ENCODE results near the gene ZBTB42.
A peak's percentile ranks its signal among the peaks of the same experiment; 100 is the strongest.

The ZBTB42 gene

DNA sequence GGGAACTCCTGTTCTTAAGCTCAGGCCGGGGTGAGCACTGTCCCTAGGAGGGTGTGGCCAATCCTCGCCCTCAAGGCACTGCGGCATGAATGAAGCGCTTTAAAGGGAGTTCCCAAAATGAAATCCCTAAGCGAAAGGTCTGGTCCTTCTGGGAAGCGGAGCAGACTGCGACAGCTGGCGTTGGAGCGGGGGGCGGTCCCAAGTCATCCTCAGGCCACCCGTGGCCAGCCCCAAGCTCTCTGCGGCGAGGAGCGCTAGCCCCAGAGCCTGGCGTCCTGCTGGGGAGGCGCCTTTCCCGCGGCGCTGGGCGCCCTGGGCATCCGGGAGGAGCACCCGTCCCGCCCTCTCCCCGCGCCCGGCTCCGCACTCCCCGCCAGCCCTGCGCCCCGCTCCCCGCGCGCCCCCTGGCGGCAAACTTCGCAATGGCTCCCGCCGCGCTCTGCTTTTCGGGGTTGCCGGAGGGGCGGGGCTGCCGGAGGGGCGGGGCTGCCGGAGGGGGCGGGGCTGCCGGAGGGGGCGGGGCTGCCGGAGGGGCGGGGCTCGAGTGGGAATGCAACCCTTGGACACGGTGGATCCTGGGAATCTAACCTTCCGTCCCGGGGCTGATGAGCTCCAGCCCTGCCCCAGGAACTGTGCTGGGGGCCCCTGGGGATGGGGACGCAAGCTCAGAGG, 25.4 kb downstream of the ZBTB42 start:
- POLR2A ChIA-PET = interaction anchor here (0.6 to 1.8 kb wide), 8 partner anchors 13 to 1056 kb away, joined by 3 to 13 read pairs (median 4); partner anchors contain the start of genes CEP170B, SIVA1 and ZBTB42
- H3K27ac ChIP-seq (ENCODE audit: extremely low read depth, low read depth, low read length) = no peak overlapping the region
- peaks cover 6% of the 10 kb centered on the region for H3K4me1 ChIP-seq (ENCODE audit: control insufficient read depth, insufficient read depth, low read length)
- CTCF ChIA-PET = interaction anchor here (0.5 to 3.5 kb wide), 23 partner anchors 18 to 209 kb away, joined by 3 to 57 read pairs (median 3); partner anchors contain the start of genes ADSS1, CEP170B and SIVA1
- no peaks in the 10 kb centered on the region for H3K36me3 ChIP-seq (ENCODE audit: control insufficient read depth in 2 of 2, insufficient read depth in 1 of 2, low read length in 2 of 2)
- peak overlapping the region; percentile 49 for H3K4me3 ChIP-seq (ENCODE audit: low read depth, low read length)
- H3K9me3 ChIP-seq (ENCODE audit: control insufficient read depth, insufficient read depth, low read depth, low read length) = no peaks in the 10 kb centered on the region
- TF ChIP-seq SP3 (tag by site-specific recombination; IDR thresholded peaks at IDR 0.05) (peak; percentile 65), MZF1 (tag by site-specific recombination; IDR thresholded peaks at IDR 0.05; ENCODE audit: borderline replicate concordance) (peak; percentile 79), PRDM1 (tag by site-specific recombination; IDR thresholded peaks at IDR 0.05) (peak; percentile 60; the same call in 1 of the 2 replicates), ZSCAN30 (tag by site-specific recombination; IDR thresholded peaks at IDR 0.05) (0 out of 2 replicates have a peak, but pooled peaks have one; percentile 72), ZNF146 (tag by site-specific recombination; IDR thresholded peaks at IDR 0.05) (peak; percentile 28; the same call in 1 of the 2 replicates), ZNF184 (tag by site-specific recombination; IDR thresholded peaks at IDR 0.05) (0 out of 2 replicates have a peak, but pooled peaks have one; percentile 13), ZNF423 (tag by site-specific recombination; IDR thresholded peaks at IDR 0.05) (peak; percentile 89), KLF7 (tag by site-specific recombination; IDR thresholded peaks at IDR 0.05; ENCODE audit: borderline replicate concordance) (peak; percentile 49; the same call in 1 of the 2 replicates), IKZF3 (tag by site-specific recombination; IDR thresholded peaks at IDR 0.05) (peak; percentile 91), KLF1 (tag by site-specific recombination; IDR thresholded peaks at IDR 0.05) (peak; percentile 81), ZNF629 (tag by site-specific recombination; IDR thresholded peaks at IDR 0.05) (peak; percentile 27; the same call in 1 of the 2 replicates), ZNF76 (tag by site-specific recombination; IDR thresholded peaks at IDR 0.05; ENCODE audit: borderline replicate concordance, low read depth) (peak; percentile 50; the same call in 1 of the 2 replicates), ZBTB8A (tag by site-specific recombination; IDR thresholded peaks at IDR 0.05) (peak; percentile 99), SP2 (tag by site-specific recombination; IDR thresholded peaks at IDR 0.05) (peak; percentile 43), ZNF335 (tag by site-specific recombination; conservative IDR thresholded peaks at IDR 0.05) (peak; percentile 71), PATZ1 (tag by site-specific recombination; IDR thresholded peaks at IDR 0.05) (peak; percentile 80), ZNF561 (tag by site-specific recombination; IDR thresholded peaks at IDR 0.05; ENCODE audit: borderline replicate concordance) (peak; percentile 72; the same call in 1 of the 2 replicates), ZNF175 (tag by site-specific recombination; IDR thresholded peaks at IDR 0.05) (no peak), GLIS1 (tag by site-specific recombination; IDR thresholded peaks at IDR 0.05) (peak; percentile 41; the same call in 1 of the 2 replicates), ZXDB (tag by site-specific recombination; IDR thresholded peaks at IDR 0.05) (peak; percentile 35; the same call in 1 of the 2 replicates), HOXA7 (CRISPR knock-in tag; IDR thresholded peaks at IDR 0.05; ENCODE audit: borderline replicate concordance) (no peak), ZNF24 (tag by site-specific recombination; IDR thresholded peaks at IDR 0.05) (0 out of 2 replicates have a peak, but pooled peaks have one; percentile 23)
- TF ChIP-seq, protein P1, sequence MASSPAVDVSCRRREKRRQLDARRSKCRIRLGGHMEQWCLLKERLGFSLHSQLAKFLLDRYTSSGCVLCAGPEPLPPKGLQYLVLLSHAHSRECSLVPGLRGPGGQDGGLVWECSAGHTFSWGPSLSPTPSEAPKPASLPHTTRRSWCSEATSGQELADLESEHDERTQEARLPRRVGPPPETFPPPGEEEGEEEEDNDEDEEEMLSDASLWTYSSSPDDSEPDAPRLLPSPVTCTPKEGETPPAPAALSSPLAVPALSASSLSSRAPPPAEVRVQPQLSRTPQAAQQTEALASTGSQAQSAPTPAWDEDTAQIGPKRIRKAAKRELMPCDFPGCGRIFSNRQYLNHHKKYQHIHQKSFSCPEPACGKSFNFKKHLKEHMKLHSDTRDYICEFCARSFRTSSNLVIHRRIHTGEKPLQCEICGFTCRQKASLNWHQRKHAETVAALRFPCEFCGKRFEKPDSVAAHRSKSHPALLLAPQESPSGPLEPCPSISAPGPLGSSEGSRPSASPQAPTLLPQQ (tag by site-specific recombination; IDR thresholded peaks at IDR 0.05) = peak; percentile 69
- TF ChIP-seq, protein P2, sequence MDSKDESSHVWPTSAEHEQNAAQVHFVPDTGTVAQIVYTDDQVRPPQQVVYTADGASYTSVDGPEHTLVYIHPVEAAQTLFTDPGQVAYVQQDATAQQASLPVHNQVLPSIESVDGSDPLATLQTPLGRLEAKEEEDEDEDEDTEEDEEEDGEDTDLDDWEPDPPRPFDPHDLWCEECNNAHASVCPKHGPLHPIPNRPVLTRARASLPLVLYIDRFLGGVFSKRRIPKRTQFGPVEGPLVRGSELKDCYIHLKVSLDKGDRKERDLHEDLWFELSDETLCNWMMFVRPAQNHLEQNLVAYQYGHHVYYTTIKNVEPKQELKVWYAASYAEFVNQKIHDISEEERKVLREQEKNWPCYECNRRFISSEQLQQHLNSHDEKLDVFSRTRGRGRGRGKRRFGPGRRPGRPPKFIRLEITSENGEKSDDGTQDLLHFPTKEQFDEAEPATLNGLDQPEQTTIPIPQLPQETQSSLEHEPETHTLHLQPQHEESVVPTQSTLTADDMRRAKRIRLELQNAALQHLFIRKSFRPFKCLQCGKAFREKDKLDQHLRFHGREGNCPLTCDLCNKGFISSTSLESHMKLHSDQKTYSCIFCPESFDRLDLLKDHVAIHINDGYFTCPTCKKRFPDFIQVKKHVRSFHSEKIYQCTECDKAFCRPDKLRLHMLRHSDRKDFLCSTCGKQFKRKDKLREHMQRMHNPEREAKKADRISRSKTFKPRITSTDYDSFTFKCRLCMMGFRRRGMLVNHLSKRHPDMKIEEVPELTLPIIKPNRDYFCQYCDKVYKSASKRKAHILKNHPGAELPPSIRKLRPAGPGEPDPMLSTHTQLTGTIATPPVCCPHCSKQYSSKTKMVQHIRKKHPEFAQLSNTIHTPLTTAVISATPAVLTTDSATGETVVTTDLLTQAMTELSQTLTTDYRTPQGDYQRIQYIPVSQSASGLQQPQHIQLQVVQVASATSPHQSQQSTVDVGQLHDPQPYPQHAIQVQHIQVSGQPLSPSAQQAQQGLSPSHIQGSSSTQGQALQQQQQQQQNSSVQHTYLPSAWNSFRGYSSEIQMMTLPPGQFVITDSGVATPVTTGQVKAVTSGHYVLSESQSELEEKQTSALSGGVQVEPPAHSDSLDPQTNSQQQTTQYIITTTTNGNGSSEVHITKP (tag by site-specific recombination; IDR thresholded peaks at IDR 0.05) = peak; percentile 61; the same call in 1 of the 2 replicates
- TF ChIP-seq, protein P3, sequence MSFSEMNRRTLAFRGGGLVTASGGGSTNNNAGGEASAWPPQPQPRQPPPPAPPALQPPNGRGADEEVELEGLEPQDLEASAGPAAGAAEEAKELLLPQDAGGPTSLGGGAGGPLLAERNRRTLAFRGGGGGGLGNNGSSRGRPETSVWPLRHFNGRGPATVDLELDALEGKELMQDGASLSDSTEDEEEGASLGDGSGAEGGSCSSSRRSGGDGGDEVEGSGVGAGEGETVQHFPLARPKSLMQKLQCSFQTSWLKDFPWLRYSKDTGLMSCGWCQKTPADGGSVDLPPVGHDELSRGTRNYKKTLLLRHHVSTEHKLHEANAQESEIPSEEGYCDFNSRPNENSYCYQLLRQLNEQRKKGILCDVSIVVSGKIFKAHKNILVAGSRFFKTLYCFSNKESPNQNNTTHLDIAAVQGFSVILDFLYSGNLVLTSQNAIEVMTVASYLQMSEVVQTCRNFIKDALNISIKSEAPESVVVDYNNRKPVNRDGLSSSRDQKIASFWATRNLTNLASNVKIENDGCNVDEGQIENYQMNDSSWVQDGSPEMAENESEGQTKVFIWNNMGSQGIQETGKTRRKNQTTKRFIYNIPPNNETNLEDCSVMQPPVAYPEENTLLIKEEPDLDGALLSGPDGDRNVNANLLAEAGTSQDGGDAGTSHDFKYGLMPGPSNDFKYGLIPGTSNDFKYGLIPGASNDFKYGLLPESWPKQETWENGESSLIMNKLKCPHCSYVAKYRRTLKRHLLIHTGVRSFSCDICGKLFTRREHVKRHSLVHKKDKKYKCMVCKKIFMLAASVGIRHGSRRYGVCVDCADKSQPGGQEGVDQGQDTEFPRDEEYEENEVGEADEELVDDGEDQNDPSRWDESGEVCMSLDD (tag by site-specific recombination; IDR thresholded peaks at IDR 0.05) = peak; percentile 79
- TF ChIP-seq, protein P4, sequence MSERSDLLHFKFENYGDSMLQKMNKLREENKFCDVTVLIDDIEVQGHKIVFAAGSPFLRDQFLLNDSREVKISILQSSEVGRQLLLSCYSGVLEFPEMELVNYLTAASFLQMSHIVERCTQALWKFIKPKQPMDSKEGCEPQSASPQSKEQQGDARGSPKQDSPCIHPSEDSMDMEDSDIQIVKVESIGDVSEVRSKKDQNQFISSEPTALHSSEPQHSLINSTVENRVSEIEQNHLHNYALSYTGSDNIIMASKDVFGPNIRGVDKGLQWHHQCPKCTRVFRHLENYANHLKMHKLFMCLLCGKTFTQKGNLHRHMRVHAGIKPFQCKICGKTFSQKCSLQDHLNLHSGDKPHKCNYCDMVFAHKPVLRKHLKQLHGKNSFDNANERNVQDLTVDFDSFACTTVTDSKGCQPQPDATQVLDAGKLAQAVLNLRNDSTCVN (tag by site-specific recombination; optimal IDR thresholded peaks at IDR 0.05) = no peak

Data from HEK293 (cell line).